ENCODE results near the gene ERC2.

The ERC2 gene

DNA sequence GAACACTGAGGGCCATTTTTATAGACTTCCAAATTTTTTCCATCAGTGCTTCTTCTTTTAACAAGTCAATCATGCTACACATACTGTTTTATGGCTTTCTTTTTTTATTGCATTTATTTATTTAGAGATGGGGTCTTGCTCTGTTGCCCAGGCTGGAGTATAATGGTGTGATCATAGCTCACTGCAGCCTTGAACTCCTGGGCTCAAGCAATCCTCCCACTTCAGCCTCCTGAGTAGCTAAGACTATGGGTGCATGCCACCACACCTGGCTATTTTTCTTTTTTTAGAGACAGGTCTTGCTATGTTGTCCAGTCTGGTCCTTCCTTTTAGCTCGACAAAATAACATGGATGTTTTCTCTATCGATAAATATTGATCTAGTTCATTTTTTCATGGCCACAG is 555.4 kb downstream of the ERC2 start:
- Histone ChIP-seq H3K4me3 (ENCODE audit: low read depth, low read length) (no peak overlapping the region), H3K9me3 (no peaks in the 10 kb centered on the region), H3K27me3 (no peaks in the 10 kb centered on the region), H3K36me3 (no peaks in the 10 kb centered on the region), H3K4me1 (no peaks in the 10 kb centered on the region)
- TF ChIP-seq, protein P1, sequence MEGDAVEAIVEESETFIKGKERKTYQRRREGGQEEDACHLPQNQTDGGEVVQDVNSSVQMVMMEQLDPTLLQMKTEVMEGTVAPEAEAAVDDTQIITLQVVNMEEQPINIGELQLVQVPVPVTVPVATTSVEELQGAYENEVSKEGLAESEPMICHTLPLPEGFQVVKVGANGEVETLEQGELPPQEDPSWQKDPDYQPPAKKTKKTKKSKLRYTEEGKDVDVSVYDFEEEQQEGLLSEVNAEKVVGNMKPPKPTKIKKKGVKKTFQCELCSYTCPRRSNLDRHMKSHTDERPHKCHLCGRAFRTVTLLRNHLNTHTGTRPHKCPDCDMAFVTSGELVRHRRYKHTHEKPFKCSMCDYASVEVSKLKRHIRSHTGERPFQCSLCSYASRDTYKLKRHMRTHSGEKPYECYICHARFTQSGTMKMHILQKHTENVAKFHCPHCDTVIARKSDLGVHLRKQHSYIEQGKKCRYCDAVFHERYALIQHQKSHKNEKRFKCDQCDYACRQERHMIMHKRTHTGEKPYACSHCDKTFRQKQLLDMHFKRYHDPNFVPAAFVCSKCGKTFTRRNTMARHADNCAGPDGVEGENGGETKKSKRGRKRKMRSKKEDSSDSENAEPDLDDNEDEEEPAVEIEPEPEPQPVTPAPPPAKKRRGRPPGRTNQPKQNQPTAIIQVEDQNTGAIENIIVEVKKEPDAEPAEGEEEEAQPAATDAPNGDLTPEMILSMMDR (IDR thresholded peaks at IDR 0.05; ENCODE audit: low read depth, low read length), result no peak
- no peak for DNase-seq

DNA sequence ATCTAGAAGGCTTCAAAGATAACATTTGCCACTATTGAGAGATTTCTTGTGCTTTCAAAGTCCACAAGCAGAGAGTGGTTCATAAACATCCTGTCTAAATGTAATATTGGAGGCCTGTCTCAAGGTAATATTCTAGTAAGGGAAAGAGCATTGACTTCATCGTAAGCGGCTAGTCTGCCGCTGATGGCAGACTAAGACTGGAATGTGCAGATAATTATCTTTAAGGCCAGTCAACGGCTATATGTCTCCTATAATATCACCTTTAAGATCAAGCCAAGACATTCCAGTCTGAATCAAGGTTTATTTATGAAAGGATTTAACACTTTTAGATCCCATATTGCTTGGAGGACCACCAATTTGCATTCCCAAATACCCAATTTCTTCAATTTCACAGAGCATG is 557.0 kb downstream of the ERC2 start:
- TF ChIP-seq, protein P1 (IDR thresholded peaks at IDR 0.05; ENCODE audit: low read depth, low read length), result no peak
- no peaks in the 10 kb centered on the region for H3K9me3 ChIP-seq
- H3K4me1 ChIP-seq, result no peaks in the 10 kb centered on the region
- no peak for DNase-seq
- H3K36me3 ChIP-seq, result no peaks in the 10 kb centered on the region
- no peak overlapping the region for H3K4me3 ChIP-seq (ENCODE audit: low read depth, low read length)
- no peaks in the 10 kb centered on the region for H3K27me3 ChIP-seq

DNA sequence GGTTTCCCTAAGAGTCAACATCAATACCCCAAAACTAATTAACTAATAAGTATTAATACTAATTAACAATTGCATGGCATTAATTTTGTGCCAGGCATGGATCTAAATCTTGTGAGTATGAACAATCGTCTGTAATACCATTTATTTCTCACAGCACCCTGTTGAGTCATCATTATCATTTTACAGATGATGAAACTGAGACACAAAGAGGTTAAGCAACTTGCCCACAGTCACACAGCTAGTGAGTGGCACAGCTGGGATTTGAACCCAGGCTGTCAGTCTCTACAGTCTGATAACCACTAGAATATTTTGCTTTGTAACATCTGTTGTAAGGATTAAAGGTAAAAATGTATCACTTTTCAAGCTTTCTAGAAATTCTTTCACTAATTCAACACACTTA is 557.7 kb downstream of the ERC2 start:
- Histone ChIP-seq H3K36me3 (no peaks in the 10 kb centered on the region), H3K4me3 (ENCODE audit: low read depth, low read length) (no peak overlapping the region), H3K9me3 (no peaks in the 10 kb centered on the region), H3K27me3 (no peaks in the 10 kb centered on the region), H3K4me1 (no peaks in the 10 kb centered on the region)
- no peak for DNase-seq
- TF ChIP-seq, protein P1 (IDR thresholded peaks at IDR 0.05; ENCODE audit: low read depth, low read length), result no peak

DNA sequence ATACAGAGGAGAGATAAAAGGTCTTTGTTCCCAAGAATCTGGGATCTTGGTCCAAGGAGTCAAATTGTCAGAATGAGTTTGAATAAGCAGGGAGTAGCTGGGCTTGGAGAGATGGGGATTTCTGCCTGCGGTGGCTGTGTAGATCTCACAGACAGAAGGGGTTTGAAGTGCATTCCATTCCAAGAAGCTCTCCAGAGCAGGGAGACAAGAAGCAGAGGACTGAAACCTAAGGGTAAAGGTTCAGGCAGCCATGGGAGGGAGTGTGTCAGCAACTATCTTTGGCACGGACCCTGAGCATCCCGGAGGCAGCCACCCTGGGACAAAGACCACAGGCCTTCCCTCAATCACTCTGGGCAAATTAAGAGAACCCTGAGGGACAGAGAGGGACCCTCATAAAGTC is 558.9 kb downstream of the ERC2 start:
- DNase-seq, result no peak
- no peaks in the 10 kb centered on the region for H3K36me3 ChIP-seq
- TF ChIP-seq, protein P1 (IDR thresholded peaks at IDR 0.05; ENCODE audit: low read depth, low read length), result no peak
- no peak overlapping the region for H3K4me3 ChIP-seq (ENCODE audit: low read depth, low read length)
- H3K27me3 ChIP-seq, result no peaks in the 10 kb centered on the region
- no peaks in the 10 kb centered on the region for H3K4me1 ChIP-seq
- H3K9me3 ChIP-seq, result no peaks in the 10 kb centered on the region

DNA sequence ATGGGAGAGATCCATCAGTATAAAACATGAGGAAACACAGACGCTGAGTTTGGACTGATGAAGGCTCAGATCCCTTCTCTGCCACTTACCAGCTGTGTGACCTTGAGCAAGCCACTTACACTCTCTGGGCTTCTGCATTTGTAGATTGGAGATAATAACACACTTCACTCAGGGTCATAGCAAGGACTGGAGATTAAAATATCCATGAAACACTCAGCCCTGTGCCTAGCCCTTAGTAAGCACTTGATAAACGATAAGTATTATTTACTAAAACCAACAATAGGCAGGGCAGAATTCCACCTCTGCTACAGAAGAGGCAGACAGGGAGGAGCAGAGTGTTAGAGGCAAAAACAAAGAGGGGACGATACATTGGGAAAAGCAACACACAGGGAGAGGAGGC is 560.7 kb downstream of the ERC2 start:
- DNase-seq, result no peak
- H3K4me1 ChIP-seq, result no peaks in the 10 kb centered on the region
- no peaks in the 10 kb centered on the region for H3K36me3 ChIP-seq
- no peaks in the 10 kb centered on the region for H3K27me3 ChIP-seq
- no peaks in the 10 kb centered on the region for H3K9me3 ChIP-seq
- H3K4me3 ChIP-seq (ENCODE audit: low read depth, low read length), result no peak overlapping the region
- TF ChIP-seq, protein P1 (IDR thresholded peaks at IDR 0.05; ENCODE audit: low read depth, low read length), result no peak

DNA sequence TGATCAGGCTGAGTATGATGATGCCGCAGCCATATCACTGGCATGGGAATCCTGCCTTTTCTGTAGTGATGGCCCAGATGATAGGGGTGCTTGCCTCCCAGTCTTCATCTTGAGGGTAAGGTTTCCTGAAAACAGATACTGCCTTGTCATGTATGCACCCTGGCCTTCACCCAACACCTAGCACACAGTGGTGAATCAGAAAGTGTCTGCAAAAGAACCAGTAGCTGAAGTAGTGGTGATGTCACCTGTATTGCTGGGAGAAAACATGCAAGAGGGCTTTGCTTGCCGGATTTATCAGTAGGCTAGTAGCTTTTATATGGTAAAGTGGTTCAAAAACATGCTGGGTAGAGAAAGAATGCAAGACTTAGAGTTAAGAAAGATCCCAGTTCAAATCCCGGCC is 561.4 kb downstream of the ERC2 start:
- H3K9me3 ChIP-seq, result no peaks in the 10 kb centered on the region
- H3K36me3 ChIP-seq, result no peaks in the 10 kb centered on the region
- H3K4me3 ChIP-seq (ENCODE audit: low read depth, low read length), result no peak overlapping the region
- TF ChIP-seq, protein P1 (IDR thresholded peaks at IDR 0.05; ENCODE audit: low read depth, low read length), result no peak
- H3K27me3 ChIP-seq, result no peaks in the 10 kb centered on the region
- H3K4me1 ChIP-seq, result no peaks in the 10 kb centered on the region
- DNase-seq, result no peak
